Loucy (cell line): Measurements from ENCODE around the gene WBP1L.

Experiments used
- EZH2phosphoT487 ChIP-seq: fragments of 200-600 bp; IDR thresholded peaks from 2 replicates; pipeline ENCODE4 v1.6.1; 2018; ENCODE audit warnings: antibody characterized with exemption, mild to moderate bottlenecking, moderate library complexity, borderline replicate concordance
- TF ChIP-seq, protein P1 (sequence below): fragments of 200-600 bp; sonication (generic); conservative IDR thresholded peaks from 2 replicates; pipeline ENCODE4 v1.5.1; 2014; ENCODE audit warnings: mild to moderate bottlenecking, antibody characterized with exemption, low read length

DNA sequence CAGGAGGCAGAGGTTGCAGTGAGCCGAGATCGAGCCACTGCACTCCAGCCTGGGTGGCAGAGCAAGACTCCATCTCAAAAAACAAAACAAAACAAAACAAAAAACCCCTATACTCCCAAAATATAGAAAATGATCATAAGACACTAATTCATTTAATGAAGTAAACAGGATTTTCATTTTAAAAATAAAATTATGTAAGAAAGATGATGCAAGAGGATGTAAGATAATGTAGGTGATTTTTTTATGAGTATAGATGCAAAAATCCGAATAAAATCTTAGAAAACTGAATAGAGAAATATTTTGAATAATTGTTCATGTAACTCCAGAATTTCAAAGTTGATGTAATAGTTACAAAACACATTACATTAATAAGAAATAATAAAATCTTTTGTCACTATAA lies 121.9 kb downstream of the WBP1L start:
- TF ChIP-seq, protein P1, sequence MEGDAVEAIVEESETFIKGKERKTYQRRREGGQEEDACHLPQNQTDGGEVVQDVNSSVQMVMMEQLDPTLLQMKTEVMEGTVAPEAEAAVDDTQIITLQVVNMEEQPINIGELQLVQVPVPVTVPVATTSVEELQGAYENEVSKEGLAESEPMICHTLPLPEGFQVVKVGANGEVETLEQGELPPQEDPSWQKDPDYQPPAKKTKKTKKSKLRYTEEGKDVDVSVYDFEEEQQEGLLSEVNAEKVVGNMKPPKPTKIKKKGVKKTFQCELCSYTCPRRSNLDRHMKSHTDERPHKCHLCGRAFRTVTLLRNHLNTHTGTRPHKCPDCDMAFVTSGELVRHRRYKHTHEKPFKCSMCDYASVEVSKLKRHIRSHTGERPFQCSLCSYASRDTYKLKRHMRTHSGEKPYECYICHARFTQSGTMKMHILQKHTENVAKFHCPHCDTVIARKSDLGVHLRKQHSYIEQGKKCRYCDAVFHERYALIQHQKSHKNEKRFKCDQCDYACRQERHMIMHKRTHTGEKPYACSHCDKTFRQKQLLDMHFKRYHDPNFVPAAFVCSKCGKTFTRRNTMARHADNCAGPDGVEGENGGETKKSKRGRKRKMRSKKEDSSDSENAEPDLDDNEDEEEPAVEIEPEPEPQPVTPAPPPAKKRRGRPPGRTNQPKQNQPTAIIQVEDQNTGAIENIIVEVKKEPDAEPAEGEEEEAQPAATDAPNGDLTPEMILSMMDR: no peak
- no peak for TF ChIP-seq EZH2phosphoT487
